Lung (tissue), 12 donors: ENCODE results near the gene NEDD8. TPM values are rescaled to one million over a fixed set of nuclear protein-coding genes. Genes with fewer than 3 reads are reported as not detected.
A peak's percentile ranks its signal among the peaks of the same experiment; 100 is the strongest.

ENCODE experiments used
- ATAC-seq: fragments of 200-7000 bp; cut with Tn5 transposase; one replicate; pipeline ENCODE4 v1.9.1; 2020; ENCODE audit warnings: moderate number of reproducible peaks; ENCODE audit not compliant: insufficient read depth, low FRiP score
- DNase-seq, 3 donors: peaks; one replicate each; pipeline ENCODE4 v3.0.0-alpha.2; 2013 to 2017
- H3K27ac ChIP-seq, 2 donors: one replicate each; pipeline ENCODE4 v1.5.1; 2013; ENCODE audit warnings: mild to moderate bottlenecking in 2 of 2, moderate library complexity in 2 of 2, control low read depth in 1 of 2, inconsistent platforms in 1 of 2, low read depth in 1 of 2, low read length in 1 of 2
- H3K27me3 ChIP-seq, 3 donors: one replicate each; pipeline ENCODE4 v1.5.1; 2013; ENCODE audit warnings: low read length in 2 of 3; ENCODE audit not compliant: control insufficient read depth in 3 of 3, insufficient read depth in 3 of 3
- H3K36me3 ChIP-seq, 4 donors: one replicate each; pipeline ENCODE4 v1.5.1; 2013; ENCODE audit warnings: low read length in 4 of 4, mild to moderate bottlenecking in 1 of 4, moderate library complexity in 1 of 4; ENCODE audit not compliant: control insufficient read depth in 4 of 4, insufficient read depth in 4 of 4
- H3K4me1 ChIP-seq, 5 donors: one replicate each; pipeline ENCODE4 v1.5.1; 2013; ENCODE audit warnings: low read length in 5 of 5, mild to moderate bottlenecking in 2 of 5, moderate library complexity in 1 of 5; ENCODE audit not compliant: control insufficient read depth in 5 of 5, insufficient read depth in 5 of 5
- H3K4me3 ChIP-seq: one replicate; pipeline ENCODE4 v1.5.1; 2013; ENCODE audit warnings: mild to moderate bottlenecking, control low read depth, moderate library complexity
- H3K9ac ChIP-seq, 2 donors: one replicate each; pipeline ENCODE4 v1.5.1; 2013; ENCODE audit warnings: low read length in 2 of 2, control low read depth in 1 of 2; ENCODE audit not compliant: insufficient read depth in 1 of 2
- H3K9me3 ChIP-seq, 4 donors: one replicate each; pipeline ENCODE4 v1.5.1; 2013; ENCODE audit warnings: low read length in 3 of 4, mild to moderate bottlenecking in 1 of 4, moderate library complexity in 1 of 4; ENCODE audit not compliant: control insufficient read depth in 4 of 4, insufficient read depth in 3 of 4
- CTCF ChIP-seq: IDR thresholded peaks from 2 replicates; pipeline ENCODE4 v1.5.1; 2012; ENCODE audit warnings: mild to moderate bottlenecking; ENCODE audit errors: control extremely low read depth, extremely low read depth
- WGBS, 2 donors: extraction: QIAGEN DNeasy Blood & Tissue Kit; methylation state at CpG; one replicate each; pipeline ENCODE4 v1.1.7; 2013; 5-methylcytosine and 5-hydroxymethylcytosine counted together
- polyA plus RNA-seq, 2 donors: library from polyadenylated mRNA; stranded (reverse); fragments of 200-250 nt; gene quantifications; one replicate each; pipeline ENCODE4 v1.2.1, GENCODE V29; 2013
- total RNA-seq, 2 donors: library from RNA; depleted of rRNA in 1 of 2; stranded (reverse); fragments of >200 nt in 1 of 2; gene quantifications; one replicate each; pipeline ENCODE4 v1.2.1, GENCODE V29; 2014 to 2021
- donor health status: control.
- donor health status: control.
- donor health status: Bipolar disorder and iron deficiency.
- donor health status: healthy.
- donor health status: DM: yes; HTN: yes; CAD: no.

NEDD8 gene
- total and polyA plus RNA-seq, 4 donors, result 69.5 to 246 (median 194) TPM

GRCh38 chr14:24260026-24260779 is 28.0 kb upstream of the NEDD8 start:
- 87 to 95% methylated on average over 16 of the region's 16 CpGs for WGBS, 2 donors
- peaks cover 0 to 11% (median 7%) of the 10 kb centered on the region in 5 donors for H3K4me1 ChIP-seq
- no peaks in the 10 kb centered on the region for H3K27me3 ChIP-seq
- peak in 1 of 3 donors; percentile 16 for DNase-seq
- peaks cover 0 to 2% (median 0%) of the 10 kb centered on the region in 4 donors for H3K36me3 ChIP-seq
- no peak overlapping the region for H3K4me3 ChIP-seq
- H3K27ac ChIP-seq, result peak overlapping the region in 1 of 2 donors; percentile 22
- no peak overlapping the region for H3K9ac ChIP-seq
- no peak for ATAC-seq
- no peaks in the 10 kb centered on the region for H3K9me3 ChIP-seq
- no peak for TF ChIP-seq CTCF

DNA sequence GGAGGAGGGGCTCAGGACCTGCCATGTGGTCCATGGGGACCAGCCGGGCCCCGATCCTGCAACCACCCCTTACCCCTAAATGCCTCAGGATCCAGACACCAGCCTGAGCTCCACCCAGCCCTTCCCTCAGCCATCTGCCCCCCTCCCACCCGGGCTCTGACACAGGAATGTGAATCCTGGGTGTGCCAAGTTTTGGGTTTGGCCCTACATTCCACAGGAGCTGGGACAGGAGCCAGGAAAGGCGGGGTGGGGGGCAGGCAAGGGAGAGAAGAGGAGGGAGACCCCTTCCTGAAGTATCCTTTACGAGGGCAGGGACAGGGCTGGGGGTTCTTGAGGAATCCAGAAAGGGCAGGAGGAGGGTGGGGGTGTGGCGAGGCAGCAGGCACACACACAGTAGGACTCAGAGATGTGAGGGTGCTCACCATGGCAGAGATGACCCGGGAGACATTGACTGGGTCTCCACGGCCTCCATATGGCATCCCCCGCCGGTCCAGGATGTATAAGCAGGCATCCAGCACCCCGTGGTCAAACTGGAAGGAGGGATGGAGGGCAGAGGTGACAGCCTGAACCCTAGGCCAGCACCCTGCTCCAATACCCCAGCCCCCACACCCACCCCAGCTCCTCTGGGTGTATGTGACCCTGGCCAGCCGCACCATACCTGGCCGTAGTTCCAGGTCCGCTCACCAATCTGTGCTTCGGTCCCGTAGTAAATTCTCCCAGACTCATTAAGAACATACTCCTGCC is 27.3 kb upstream of the NEDD8 start:
- Histone ChIP-seq H3K9ac (no peak overlapping the region), H3K36me3 (peaks cover 0 to 6% (median 0%) of the 10 kb centered on the region in 4 donors), H3K4me3 (no peak overlapping the region), H3K27me3 (no peaks in the 10 kb centered on the region), H3K4me1 (peaks cover 0 to 11% (median 7%) of the 10 kb centered on the region in 5 donors), H3K27ac (peak overlapping the region in 1 of 2 donors; percentile 59), H3K9me3 (no peaks in the 10 kb centered on the region)
- WGBS, 2 donors, result 67 to 85% methylated on average over 15 to 16 of the region's 16 CpGs
- DNase-seq, result peak; percentile 64 to 83 (median 79)
- peak; percentile 27 for ATAC-seq
- TF ChIP-seq CTCF, result no peak

DNA sequence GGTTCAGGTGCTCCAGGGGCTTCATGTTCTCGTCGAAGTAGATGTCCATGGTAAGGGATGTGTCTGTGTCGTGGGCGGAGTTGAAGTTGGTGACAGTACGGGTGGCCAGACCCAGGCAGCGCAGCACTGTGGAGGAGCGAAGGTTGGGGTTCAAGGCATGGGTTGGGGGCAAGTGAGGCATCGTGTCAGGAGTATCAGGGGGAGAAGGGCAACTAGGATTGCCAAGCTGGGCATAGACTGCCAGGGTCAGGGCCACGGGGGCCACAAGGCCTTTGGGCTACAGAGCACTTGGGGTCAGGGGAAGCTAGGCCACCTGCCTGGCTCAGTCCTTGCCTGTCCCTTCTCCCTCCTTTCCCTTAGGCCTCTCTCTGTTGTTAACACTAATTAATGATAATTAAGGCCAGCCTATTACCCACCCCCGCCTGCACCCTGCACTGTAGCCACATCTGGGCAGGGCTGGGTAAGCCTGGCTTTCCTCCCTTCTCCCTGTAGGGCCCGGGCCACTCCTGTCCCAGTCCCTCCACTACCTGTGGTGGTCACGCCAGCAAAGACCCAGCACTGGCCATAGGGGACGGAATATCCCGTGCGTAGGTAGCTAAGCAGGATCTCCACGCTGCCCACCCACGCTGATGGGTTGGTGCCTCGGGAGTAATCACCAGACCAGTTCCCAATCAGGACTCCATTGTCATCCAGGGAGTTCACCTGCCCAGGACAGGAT is 26.5 kb upstream of the NEDD8 start:
- no peak overlapping the region for H3K4me3 ChIP-seq
- H3K9me3 ChIP-seq, result no peaks in the 10 kb centered on the region
- DNase-seq (no peak), ATAC-seq (no peak)
- peak overlapping the region in 1 of 2 donors; percentile 59 for H3K27ac ChIP-seq
- H3K27me3 ChIP-seq, result no peaks in the 10 kb centered on the region
- no peak overlapping the region for H3K9ac ChIP-seq
- H3K36me3 ChIP-seq, result peaks cover 0 to 8% (median 0%) of the 10 kb centered on the region in 4 donors
- TF ChIP-seq CTCF, result no peak
- H3K4me1 ChIP-seq, result peaks cover 0 to 11% (median 7%) of the 10 kb centered on the region in 5 donors
- WGBS, 2 donors, result 91 to 97% methylated on average over 18 of the region's 18 CpGs
